DOHH2 (cell line): ENCODE measurements around the gene TIGAR.

Source experiments
- H3F3A ChIP-seq: fragments of 200-600 bp; sonication (generic), shearing (Covaris generic); 2 replicates; pipeline ENCODE4 v1.6.0; 2016; ENCODE audit warnings: antibody characterized with exemption, mild to moderate bottlenecking; ENCODE audit not compliant: control insufficient read depth, insufficient read depth
- H3K27ac ChIP-seq: fragments of 200-600 bp; sonication (generic); 2 replicates; pipeline ENCODE4 v1.5.1; 2014; ENCODE audit warnings: low read depth, mild to moderate bottlenecking, low read length, moderate library complexity
- H3K27me3 ChIP-seq: fragments of 200-600 bp; sonication (generic); 2 replicates; pipeline ENCODE4 v1.6.1; 2014; ENCODE audit warnings: mild to moderate bottlenecking, low read length, mixed read lengths; ENCODE audit not compliant: control insufficient read depth
- H3K36me3 ChIP-seq: fragments of 200-600 bp; sonication (generic); 2 replicates; pipeline ENCODE4 v1.6.1; 2014; ENCODE audit warnings: mild to moderate bottlenecking, low read length, moderate library complexity, mixed read lengths; ENCODE audit not compliant: control insufficient read depth
- H3K4me1 ChIP-seq: fragments of 200-600 bp; sonication (generic); 2 replicates; pipeline ENCODE4 v1.6.1; 2014; ENCODE audit warnings: mild to moderate bottlenecking, low read length, mixed read lengths; ENCODE audit not compliant: control insufficient read depth
- H3K4me2 ChIP-seq: fragments of 200-600 bp; sonication (generic); 2 replicates; pipeline ENCODE4 v1.6.0; 2014; ENCODE audit warnings: mild to moderate bottlenecking, low read length, moderate library complexity
- H3K4me3 ChIP-seq: fragments of 200-600 bp; sonication (generic); 2 replicates; pipeline ENCODE4 v1.5.1; 2014; ENCODE audit warnings: mild to moderate bottlenecking, low read length, mixed read lengths
- H3K79me2 ChIP-seq: fragments of 200-600 bp; sonication (generic); 2 replicates; pipeline ENCODE4 v1.6.1; 2014; ENCODE audit warnings: mild to moderate bottlenecking, low read length, mixed read lengths; ENCODE audit not compliant: control insufficient read depth
- H3K9me2 ChIP-seq: fragments of 200-600 bp; sonication (generic); replicated peaks from 2 replicates; pipeline ENCODE4 v1.6.1; 2014; ENCODE audit warnings: mild to moderate bottlenecking, low read length, mixed read lengths; ENCODE audit not compliant: control insufficient read depth
- H3K9me3 ChIP-seq: fragments of 200-600 bp; sonication (generic); 2 replicates; pipeline ENCODE4 v1.6.1; 2014; ENCODE audit warnings: antibody characterized with exemption, low read length, mixed read lengths; ENCODE audit not compliant: control insufficient read depth, insufficient read depth
- H4K20me1 ChIP-seq: fragments of 200-600 bp; sonication (generic); 2 replicates; pipeline ENCODE4 v1.6.0; 2014; ENCODE audit warnings: low read depth, mild to moderate bottlenecking, antibody characterized with exemption, low read length, moderate library complexity; ENCODE audit not compliant: control insufficient read depth, insufficient read depth
- CTCF ChIP-seq: fragments of 200-600 bp; sonication (generic); IDR thresholded peaks from one replicate; pipeline ENCODE4 v1.5.1; 2014; ENCODE audit warnings: antibody characterized with exemption, mild to moderate bottlenecking, low read depth, low read length; ENCODE audit not compliant: poor library complexity, severe bottlenecking
- EZH2phosphoT487 ChIP-seq: fragments of 200-600 bp; sonication (generic); IDR thresholded peaks from 2 replicates; pipeline ENCODE4 v1.6.1; 2017; ENCODE audit warnings: borderline replicate concordance, mild to moderate bottlenecking, antibody characterized with exemption, low read length, moderate library complexity, mixed read lengths

Gene TIGAR

GRCh38 chr12:4284306-4284705 is 36.7 kb upstream of the TIGAR start:
- Histone ChIP-seq H3F3A (no peaks in the 10 kb centered on the region), H3K4me3 (no peak overlapping the region), H3K27ac (no peak overlapping the region), H3K27me3 (no peaks in the 10 kb centered on the region), H4K20me1 (no peaks in the 10 kb centered on the region), H3K36me3 (no peaks in the 10 kb centered on the region), H3K4me2 (no peak overlapping the region), H3K4me1 (no peaks in the 10 kb centered on the region), H3K9me2 (no peaks in the 10 kb centered on the region), H3K79me2 (no peaks in the 10 kb centered on the region), H3K9me3 (no peaks in the 10 kb centered on the region)
- TF ChIP-seq CTCF: no peak
- no peak for TF ChIP-seq EZH2phosphoT487

GRCh38 chr12:4285070-4285469 is 35.9 kb upstream of the TIGAR start:
- Histone ChIP-seq H4K20me1 (no peaks in the 10 kb centered on the region), H3K4me2 (no peak overlapping the region), H3K36me3 (no peaks in the 10 kb centered on the region), H3K27ac (no peak overlapping the region), H3K9me2 (no peaks in the 10 kb centered on the region), H3K4me3 (no peak overlapping the region), H3K9me3 (no peaks in the 10 kb centered on the region), H3K4me1 (no peaks in the 10 kb centered on the region), H3F3A (no peaks in the 10 kb centered on the region), H3K27me3 (no peaks in the 10 kb centered on the region), H3K79me2 (no peaks in the 10 kb centered on the region)
- TF ChIP-seq CTCF: no peak
- TF ChIP-seq EZH2phosphoT487: no peak

DNA sequence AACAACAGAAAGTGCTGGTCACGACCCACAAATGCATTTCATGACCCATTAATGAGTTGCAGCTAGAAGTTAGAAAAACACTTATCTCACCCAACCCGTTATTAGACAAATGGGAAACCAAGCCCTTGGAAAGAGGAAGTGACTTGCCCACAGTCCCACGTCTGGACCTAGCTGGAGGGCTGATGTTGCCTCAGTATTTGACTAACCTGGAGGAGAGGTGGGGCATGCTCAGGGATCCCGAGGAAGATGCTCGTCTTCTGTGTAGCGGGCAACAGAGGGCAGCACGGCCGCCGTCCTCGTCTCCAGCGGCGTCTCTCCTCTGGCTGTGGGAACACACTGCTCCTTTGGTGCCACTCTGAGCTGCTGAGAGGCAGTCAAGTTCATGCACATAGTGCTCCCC is 34.8 kb upstream of the TIGAR start:
- Histone ChIP-seq H3K27me3 (no peaks in the 10 kb centered on the region), H4K20me1 (no peaks in the 10 kb centered on the region), H3K79me2 (no peaks in the 10 kb centered on the region), H3K9me2 (no peaks in the 10 kb centered on the region), H3F3A (no peaks in the 10 kb centered on the region), H3K9me3 (no peaks in the 10 kb centered on the region), H3K4me2 (no peak overlapping the region), H3K27ac (no peak overlapping the region), H3K4me1 (no peaks in the 10 kb centered on the region), H3K36me3 (no peaks in the 10 kb centered on the region), H3K4me3 (no peak overlapping the region)
- TF ChIP-seq EZH2phosphoT487 (no peak), CTCF (no peak)

GRCh38 chr12:4286771-4287317 is 34.2 kb upstream of the TIGAR start:
- H3F3A ChIP-seq: no peaks in the 10 kb centered on the region

More at GRCh38 chr12:4286771-4287317, 34.2 kb upstream of the TIGAR start:
- H3K36me3 ChIP-seq: no peaks in the 10 kb centered on the region
- H3K27me3 ChIP-seq: no peaks in the 10 kb centered on the region
- no peak for TF ChIP-seq EZH2phosphoT487
- no peak for TF ChIP-seq CTCF
- H3K9me3 ChIP-seq: no peaks in the 10 kb centered on the region
- no peak overlapping the region for H3K4me2 ChIP-seq
- H3K4me3 ChIP-seq: no peak overlapping the region
- no peak overlapping the region for H3K27ac ChIP-seq
- H3K9me2 ChIP-seq: no peaks in the 10 kb centered on the region
- no peaks in the 10 kb centered on the region for H3K79me2 ChIP-seq
- H3K4me1 ChIP-seq: no peaks in the 10 kb centered on the region
- no peaks in the 10 kb centered on the region for H4K20me1 ChIP-seq
